ENCODE data around the gene NUP188.

NUP188 gene

DNA sequence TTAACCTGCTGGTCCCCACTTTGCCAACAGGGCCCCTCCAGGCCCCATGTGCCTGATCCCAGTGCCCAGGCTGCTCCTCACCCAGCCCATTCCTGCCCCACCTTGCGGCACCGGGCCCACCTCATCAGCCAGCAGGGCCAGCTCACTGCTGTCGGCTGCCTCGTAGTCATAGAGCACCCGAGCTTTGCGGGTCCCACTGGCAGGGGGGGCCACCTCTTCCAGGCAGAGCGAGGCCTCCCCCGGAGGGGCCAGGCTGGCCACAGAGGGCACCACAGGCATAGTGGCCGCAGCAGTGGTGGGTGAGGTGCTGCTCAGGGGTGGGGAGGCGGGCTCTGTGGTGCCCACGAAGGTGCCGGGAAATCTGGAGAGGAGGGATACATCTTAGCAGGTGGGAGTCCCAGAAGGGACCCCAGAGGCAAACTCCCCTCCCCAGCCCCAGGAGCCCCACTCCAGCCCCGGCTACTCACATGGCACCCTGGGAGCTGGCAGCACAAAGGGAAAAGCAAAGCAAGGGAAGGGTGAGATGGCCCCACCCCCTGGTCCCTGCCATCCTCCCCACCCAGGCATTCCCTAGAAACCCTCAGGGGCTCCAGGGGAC, 61.6 kb downstream of the NUP188 start:
- DNase-seq, result no peak

DNA sequence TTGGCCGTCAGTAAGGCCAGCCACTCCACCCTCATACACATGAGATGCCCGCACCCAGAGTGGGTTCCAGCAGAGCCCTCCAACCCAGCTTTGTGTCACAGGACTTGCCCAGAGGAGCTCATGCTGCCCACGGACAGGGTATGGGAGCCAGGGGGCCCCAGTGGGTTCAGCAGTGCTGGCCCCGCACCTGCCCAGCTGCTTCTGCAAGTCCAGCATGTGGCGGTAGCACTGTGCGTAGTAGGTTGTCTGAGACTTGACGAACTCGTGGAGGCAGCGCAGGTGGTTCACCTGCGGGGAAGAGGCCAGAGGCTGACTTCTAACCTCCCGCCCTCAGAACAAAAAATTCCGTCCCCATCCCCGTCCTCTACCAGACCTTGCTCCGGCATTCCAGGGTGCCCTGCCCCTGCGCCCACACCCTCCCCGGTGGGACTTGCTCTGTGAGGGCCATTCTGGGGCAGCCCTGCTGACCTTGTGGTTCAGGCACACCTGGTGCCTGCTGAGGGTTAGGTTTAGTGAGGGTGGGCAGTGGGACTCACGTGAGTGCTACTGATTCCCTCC, 62.2 kb downstream of the NUP188 start:
- no peak for DNase-seq

DNA sequence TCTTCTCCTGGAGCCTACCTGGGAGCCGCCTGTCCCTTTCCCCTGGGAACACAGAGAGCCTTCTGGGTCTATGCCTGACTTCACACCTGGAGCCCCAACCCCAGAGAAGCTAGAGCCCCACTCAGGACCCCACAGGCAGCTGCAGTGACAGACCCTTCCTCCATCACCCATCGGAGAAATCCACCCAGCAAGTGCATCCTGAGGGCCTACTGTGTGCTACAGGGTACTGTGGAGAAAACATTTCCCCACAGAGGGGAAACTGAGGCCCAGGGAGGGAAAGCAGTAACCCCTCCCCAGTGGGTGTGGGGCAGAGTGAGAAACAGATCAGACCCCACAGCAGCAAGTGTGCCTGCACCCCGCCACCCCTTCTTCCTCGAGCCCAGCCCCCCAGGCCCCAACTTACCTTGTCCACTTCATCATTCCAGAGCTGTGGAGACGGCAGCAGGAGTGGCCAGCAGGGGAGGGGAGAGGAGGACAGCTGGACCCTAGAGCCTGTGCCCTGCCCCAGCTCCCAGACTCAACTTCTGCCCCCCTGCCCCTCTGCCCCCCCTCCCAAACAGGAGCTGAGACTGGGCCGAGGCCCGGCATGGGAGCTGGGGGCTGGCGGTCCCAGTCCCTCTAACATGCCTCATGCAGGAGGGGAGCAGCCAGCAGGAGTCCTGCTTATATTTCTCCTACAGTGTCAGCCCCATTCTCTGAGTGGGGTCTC, 62.9 kb downstream of the NUP188 start:
- DNase-seq, result no peak

DNA sequence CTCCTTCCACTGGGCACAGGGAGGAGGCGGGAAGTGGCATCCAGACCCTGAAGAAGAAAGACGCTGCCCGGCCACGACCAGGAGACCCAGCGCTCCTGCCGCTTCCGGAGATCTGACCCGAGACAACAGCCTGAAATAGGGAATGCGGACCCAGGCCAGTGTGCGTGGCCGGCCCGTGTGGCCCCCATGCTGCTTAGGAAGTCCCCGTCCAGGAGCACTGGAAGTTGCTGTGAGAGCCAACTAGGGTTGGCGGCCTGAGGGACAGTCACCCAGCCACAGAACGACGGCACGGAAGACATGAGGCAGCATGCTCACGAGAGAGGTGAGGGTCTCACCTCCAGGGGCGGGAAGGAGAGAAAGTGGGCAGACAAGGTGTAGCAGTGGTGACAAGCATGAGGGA, 63.7 kb downstream of the NUP188 start:
- no peak for DNase-seq

DNA sequence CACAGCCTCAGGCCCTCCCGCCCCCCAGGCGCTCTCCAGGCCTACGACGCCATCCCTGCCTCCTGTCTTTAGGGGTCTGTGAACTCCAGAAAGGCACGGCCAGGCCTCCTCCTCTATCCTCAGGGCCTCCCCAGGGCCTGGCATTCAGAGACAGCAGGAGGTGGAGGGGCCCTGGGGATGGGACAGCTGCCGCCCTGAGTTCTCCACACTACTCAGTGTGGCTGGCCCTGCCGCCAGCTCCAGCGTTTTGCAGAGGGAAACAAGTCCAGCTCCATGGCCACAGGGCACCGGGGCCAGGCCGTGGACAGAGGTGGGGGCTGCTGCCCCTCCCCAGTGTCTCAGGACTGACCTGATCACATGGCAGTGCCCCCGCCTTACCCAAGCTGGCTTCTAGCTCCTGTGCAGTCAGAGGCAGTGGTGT, 64.3 kb downstream of the NUP188 start:
- DNase-seq, result no peak

DNA sequence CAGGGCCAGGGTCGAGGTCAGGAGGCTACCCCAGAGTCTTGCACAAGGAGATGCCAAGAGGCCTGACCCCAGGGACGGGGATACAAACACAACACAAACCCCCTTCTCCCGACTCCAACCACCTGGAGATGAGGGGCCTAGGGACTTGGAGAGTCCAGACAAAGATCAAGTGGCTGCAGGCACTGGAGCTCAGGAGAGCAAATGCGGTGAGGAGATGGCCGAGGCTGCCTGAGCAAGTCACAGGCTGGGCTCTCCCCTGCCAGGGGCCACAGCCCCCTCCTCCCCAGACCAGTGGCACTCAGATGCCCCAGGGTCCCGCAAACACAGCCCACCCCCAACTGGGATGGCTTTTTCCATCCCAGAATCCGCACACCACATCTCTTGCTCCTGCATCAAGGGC, 64.8 kb downstream of the NUP188 start:
- no peak for DNase-seq

DNA sequence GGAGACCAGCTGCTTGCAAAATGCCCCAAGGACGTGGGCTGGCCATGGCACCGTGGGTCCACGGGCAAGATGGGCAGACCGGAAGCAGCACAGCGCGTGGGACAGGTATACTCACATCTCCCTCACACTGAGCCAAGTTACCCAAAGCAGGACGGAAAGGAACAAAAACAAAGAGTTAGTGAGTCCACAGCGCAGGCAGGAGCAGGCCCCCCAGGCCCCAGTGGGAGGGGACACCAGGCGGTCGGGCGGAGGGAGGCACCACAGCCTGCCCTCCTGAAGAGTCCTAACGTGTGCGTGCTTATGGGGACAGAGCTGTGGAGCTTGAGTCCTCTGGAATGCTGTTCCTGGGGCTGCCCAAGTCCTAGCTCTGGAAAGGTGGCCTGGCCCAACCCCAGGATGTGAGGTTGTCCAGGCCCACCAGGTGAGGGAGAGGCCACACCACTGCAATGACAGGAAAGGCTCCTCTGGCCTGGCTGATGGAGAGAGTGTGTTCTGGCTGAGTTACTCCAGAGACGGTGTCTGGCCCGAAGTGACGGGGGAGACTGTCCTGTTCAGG, 65.5 kb downstream of the NUP188 start:
- no peak for DNase-seq

DNA sequence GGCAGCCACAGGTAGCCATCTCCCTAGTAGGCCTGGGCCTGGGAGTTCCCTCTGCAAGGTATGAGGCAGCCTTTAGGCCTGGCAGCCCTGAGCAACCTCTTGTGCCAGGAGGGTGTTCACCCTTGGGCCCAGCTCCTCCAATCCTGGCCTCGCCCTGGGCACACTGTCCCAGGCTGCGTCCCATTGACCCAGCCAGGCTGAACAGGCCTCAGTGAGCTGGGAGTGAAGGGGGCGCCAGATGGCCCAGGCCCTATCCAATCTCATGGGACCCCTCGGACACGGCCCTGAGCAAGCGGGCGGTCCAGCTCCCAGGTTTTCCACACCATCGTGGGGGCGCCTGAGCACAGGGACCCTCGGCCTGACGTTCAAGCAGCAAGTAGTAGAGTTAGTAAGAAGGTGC, 66.2 kb downstream of the NUP188 start:
- no peak for DNase-seq

DNA sequence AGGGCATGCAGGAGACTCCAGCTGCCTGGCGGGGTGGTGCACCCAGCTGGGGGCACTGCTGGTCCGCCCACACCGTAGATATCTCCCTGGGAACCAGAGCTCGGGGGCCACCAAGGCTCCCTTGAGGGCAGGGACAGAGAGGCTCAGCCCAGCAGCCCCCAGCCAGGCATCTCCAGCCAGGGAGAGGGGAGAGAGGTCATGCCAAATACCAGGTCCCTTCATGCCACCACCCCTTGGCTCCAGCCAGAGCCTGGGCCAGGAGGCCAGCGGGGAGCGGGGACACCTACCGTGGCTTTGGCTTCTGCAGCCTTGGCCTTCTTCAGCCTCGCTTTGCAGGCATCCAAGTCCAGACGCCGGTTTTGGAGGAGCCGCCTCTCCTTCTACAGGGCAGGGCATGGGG, 66.6 kb downstream of the NUP188 start:
- DNase-seq, result no peak

DNA sequence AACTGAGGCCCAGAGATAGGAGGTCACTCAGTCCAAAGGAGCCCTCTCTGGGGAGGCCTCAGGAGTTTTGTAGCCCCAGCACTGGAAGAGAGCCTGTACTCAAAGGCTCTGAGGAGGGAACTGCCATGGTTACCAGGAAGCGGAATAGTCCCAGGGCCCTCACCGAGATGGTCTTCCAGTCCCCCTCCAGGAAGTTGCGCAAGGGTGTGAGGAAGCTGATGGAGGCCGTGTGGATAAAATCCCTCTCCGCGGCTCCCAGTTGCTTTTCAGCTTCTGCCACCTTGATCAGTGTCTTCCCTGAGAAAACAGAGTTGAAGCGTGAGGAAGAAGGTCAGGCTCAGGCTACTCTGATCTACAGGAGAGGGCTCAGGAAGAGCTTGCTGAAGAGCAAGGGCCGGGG, 67.1 kb downstream of the NUP188 start:
- no peak for DNase-seq

DNA sequence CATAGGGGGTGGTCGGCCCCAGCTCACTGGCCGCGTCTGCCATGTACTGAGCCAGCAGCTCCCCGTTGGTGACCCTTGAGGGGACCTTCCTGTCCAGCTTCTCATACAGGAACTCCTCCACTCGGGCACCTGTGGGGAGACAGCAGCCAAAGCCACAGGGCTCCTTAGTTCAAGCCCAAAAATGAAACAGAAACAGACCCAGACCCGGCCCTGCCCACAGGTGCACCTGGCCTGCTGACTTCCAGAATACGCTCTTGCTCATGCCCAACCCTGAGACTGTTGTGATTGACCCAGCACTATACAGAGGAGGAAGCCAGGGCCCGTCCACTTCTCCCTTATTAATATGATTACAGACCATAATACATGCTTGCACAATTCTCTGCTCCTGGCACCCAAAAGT, 73.6 kb downstream of the NUP188 start:
- DNase-seq, result no peak

DNA sequence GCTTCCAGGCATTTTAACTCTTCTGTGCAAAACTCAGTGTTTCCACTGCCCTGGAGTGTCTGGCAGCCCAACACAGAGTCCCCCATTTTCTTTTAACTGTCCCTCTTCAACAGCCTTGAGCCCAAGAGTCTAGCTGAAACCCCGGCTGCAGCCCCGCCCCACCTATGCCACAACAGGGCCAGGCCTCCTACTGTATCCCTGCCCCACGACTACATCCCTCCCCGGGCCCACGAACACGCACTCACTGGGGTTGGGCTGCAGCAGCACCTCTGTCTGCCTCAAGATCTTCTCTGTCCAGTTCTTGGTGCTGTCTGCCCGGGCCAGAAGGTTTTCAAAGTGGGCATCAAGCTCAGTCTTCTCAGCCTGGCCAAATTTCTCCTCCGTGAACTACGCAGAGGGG, 74.5 kb downstream of the NUP188 start:
- no peak for DNase-seq

DNA sequence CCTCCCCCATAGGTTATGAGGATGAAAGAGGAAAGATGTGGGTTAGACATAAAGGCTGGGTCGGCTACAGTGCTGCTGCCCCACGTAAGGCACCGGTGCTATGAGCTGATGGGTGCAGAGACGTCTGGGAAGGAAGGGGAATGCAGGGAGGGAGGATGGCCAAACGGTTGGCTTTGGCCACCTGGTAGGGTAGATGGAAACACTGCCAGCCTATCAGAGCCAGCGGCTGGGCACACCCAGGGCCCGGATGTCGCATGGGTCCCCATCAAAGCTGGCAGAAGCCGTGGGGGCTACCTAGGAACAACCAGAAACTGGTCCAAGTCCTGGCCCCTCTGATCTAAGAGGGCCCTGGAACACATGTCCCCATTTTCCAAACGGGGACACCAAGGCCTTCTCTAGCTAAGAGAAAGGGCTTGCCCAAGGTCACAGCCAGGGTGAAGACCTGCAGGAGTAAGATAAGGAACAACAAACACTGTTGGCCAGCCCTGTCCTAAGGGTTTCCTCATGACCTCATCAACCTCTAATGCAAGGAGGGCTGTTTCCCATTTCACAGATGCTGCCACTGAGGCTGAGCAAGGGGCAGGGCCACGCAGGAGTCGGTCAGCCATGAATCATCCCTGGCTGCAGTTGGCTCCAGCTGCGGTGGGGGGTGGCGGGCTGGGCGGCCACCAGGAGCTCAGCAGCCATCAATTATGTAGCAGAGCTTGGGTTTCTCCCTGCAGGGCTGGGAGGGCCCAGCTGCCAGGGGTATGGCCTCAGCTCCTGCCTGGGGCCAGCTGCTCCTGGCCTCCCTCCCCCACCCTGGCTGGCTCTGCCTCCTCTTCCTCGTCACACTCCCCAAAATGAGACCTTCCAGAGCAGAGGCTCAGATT, 75.8 kb downstream of the NUP188 start:
- DNase-seq, result no peak

DNA sequence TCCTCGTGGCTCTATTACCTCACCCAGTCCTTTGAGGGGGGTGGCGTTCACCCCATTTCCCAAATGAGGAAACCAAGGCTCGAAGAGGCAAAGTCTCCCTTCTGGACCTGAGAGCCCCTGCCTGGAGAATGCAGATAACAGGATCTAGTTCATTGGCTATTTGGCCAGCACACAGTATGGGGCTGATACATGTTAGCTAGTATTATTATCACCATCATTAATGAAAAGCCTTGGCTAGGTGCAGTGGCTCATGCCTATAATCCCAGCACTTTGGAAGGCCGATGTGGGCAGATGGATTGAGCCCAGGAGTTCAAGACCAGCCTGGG, 76.4 kb downstream of the NUP188 start:
- DNase-seq, result no peak

DNA sequence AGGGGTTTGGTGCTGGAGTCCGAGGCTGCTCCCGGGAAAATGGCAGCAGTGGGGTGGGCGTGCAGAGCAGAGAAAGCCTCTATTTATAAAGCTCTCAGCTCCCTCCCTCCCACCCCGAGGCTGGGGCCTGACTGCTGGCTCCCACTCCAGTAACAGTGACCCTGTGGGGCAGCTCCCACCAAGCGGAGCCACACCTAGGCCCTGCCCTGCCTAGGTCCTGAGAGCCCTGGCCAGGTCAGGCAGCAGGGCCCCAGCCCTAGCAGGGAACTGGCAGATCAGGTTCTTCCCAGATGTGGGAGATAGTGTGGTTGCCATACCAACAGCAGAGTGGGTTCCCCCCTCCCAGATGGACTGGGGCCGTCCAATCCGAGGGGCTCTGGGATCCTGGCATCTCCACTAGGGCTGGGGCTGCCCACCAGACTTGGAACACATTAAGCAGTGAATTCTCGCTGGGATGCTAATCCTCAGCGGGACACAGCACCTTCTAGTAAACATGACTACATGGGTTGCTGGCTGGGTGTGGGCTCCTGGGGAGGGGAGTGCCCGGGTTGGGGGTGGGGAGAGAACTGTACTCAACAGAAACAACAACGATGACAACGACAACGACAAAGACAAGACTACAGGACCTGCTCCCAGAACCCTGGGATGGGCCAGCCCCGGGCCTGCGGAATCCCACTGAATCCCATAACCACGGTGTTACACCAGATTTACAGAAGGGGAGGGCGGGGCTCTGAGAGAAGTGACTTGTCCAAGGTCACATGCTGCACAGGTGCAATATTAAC, 79.1 kb downstream of the NUP188 start:
- no peak for DNase-seq

DNA sequence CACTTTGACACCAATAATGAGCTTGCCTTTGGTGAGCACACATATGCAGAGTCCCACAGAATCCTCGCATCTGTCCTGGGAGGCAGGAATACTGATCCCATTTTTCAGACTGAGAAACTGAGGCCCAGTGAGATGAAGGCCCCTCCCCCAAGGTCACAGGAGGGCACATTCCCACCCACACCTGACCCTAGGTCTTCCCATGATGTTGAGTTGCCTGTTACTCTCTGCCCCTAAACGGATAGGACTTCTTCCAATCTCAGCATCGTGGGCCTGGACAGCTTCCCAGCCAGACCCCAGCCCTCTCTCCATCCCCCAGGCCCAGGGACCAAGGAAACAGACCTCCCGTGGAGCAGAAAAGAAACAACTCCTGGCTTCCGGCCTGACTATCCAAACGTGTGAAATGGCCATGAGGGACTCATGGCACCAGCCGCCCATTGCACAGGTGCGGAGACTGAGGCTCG, 79.8 kb downstream of the NUP188 start:
- no peak for DNase-seq

DNA sequence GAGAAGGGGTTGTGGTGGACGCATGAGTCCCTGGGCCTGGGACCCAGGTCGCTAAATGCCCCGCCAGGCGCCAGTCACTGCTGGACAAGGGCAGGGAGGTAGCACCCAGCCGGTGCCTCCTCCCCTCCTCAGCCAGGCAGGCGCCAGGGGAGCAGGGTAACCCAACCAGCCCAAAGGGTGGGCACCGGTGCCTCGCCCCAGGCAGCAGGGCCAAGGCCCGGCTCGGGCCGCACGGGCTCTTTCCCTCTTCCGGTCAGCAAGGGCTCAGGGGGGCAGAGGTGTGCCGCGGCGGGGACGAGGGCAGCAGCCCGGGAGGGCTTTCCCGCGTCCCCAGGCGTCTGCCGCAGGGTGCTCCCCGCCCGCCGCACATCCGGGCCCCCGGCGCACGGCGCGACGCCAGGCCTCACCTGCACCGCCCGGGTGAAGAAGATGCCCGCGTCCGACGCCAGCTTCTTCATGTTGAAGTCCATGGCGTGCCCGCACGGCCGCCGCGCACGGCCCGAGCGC, 80.2 kb downstream of the NUP188 start:
- DNase-seq, result peak in 1 of 2 experiments; percentile 69

DNA sequence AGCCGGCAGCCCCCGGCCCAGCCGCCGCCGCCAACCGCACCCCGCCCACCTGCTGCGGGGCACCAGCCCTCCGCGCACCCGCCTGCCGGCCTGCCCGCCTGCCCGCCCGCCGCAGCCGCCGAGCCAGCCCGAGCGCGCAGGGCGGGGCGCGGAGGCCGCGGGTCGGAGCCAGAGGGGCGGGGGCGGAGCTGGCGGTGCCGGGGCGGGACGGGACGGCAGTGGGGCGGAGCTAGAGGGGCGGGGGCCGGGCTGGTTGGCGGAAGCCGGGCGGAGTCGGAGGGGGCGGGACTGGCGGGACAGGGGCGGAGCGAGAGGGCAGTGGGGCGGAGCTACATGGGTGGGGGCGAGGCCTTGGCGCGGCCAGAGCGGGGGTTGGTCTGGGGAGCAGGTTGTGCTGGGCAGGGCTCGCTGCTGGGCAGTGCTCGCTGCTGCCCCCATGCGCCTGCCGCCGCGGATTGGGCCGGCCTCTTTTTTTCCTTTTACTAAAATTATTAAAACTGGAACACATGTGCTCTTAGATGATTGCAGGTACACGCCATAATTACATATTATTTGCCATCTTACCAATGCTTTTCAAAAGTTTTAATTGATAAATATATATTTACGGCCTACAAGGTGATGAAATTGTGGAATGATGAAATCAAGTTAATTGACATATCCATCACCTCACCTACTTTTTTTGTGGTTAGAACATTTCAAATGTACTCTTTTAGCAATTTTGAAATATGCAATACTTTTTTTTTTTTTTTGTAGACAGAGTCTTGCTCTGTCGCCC, 80.9 kb downstream of the NUP188 start, which contains the start of gene SH3GLB2:
SH3GLB2 (minus strand) TSS at position 140 of the 775 bp plus-strand sequence. CDS start 177 bp downstream, outside the sequence.
- peak; percentile 92 to 93 for DNase-seq

DNA sequence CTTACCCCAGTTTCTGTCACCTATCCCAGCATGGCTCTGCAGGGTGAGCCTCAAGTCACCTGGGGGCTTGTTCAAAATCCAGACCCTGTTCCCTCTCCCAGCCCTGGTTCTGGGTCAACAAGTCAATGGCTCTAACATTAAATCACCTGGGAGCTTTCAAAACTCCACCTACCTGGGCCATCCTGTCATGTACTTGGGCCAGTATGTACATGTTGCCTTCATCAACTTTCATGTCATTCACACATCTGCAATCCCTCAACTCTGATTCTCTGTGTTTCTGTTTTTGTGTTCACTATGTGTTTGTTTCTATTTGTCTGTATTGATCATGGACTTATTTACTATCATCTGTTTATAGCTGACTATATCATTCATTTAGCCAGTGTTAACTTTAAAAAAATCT, 82.7 kb downstream of the NUP188 start:
- DNase-seq, result no peak

DNA sequence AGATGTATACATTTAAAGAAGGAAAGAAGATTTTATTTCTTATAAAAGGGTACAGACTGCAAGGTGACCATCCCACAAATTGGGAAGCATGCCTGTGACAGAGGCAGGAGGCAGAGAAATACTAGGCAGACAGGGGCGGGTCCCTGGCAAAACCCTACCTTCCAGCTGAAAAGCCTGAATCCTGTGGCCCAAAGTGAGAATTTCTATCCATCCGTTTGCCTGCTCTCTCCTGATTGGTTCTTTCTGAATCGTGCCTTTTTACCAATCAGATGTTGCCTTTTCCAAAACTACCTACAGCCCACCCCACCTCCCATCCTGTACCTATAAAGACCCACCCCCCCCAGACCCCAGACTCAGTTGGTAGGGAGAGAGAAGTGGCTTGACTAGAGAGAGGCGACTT, 84.0 kb downstream of the NUP188 start:
- no peak for DNase-seq

DNA sequence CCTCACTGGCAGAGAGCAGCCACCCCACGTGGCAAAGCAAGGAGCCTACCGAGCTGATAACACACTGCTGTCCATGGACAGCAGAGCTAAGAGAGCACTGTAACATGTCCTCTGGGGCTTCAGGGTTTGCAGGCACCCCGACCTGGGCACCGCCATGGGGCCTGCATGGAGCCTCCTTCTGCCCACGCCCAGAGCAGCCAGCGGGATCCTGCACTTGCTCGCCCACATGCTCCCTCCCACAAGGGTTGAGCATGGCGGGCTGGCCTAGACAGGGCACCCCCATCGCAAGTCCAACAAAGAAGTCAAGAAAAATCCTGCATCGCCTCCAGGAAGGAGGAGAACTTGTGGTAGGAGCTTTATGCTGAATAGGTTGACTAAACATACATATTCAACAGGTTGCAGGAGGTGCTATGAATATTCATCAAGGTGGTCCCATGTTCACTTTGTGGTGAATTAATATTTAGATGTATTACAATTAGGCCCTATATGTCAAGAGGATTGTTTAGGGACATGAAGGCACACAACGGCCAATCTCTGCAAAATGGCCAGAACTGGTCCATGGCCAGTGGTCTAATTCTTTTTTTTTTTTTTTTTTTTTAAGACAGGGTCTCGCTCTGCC, 85.2 kb downstream of the NUP188 start:
- DNase-seq, result no peak

Measured in activated CD4-positive, alpha-beta T cell treated with anti-CD3 and anti-CD28 coated beads, Interleukin-2, amount 50 U/mL, for 48 hours (primary cell).